ENCODE measurements around the gene OR10G3.

DNA sequence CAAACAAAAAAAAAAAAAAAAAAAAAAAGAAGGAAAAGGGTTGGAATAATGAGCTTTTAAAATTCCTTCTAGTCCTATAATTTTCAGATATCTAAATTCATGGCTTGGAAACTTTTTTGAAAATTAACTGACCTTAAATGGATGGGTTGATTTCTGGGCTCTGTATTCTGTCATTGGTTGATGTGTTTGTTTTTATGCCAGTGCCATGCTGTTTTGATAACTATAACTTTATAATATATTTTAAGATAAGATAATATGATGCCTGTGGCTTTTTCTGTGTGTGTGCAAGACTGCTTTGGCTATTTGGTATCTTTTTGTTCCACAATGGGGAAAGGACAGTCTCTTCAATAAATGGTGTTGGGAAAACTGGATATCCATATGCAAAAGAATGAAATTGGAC is 7.3 kb downstream of the OR10G3 start:
- TF ChIP-seq, protein P1, sequence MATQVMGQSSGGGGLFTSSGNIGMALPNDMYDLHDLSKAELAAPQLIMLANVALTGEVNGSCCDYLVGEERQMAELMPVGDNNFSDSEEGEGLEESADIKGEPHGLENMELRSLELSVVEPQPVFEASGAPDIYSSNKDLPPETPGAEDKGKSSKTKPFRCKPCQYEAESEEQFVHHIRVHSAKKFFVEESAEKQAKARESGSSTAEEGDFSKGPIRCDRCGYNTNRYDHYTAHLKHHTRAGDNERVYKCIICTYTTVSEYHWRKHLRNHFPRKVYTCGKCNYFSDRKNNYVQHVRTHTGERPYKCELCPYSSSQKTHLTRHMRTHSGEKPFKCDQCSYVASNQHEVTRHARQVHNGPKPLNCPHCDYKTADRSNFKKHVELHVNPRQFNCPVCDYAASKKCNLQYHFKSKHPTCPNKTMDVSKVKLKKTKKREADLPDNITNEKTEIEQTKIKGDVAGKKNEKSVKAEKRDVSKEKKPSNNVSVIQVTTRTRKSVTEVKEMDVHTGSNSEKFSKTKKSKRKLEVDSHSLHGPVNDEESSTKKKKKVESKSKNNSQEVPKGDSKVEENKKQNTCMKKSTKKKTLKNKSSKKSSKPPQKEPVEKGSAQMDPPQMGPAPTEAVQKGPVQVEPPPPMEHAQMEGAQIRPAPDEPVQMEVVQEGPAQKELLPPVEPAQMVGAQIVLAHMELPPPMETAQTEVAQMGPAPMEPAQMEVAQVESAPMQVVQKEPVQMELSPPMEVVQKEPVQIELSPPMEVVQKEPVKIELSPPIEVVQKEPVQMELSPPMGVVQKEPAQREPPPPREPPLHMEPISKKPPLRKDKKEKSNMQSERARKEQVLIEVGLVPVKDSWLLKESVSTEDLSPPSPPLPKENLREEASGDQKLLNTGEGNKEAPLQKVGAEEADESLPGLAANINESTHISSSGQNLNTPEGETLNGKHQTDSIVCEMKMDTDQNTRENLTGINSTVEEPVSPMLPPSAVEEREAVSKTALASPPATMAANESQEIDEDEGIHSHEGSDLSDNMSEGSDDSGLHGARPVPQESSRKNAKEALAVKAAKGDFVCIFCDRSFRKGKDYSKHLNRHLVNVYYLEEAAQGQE (IDR thresholded peaks at IDR 0.05; ENCODE audit: insufficient read depth in 1 of 2, low read depth in 2 of 2, low read length in 1 of 2) = no peak
- TF ChIP-seq CTCF (IDR thresholded peaks at IDR 0.05) (no peak), POLR2AphosphoS5 (IDR thresholded peaks at IDR 0.05; ENCODE audit: low read depth, low read length) (no peak), SIN3A (IDR thresholded peaks at IDR 0.05; ENCODE audit: borderline replicate concordance, insufficient read depth, low read depth, low read length) (no peak)

Measured in Panc1 (cell line).